Right ventricle myocardium inferior (tissue), 1 donor: Measurements from ENCODE around the gene NLGN2. TPM values are rescaled to one million over a fixed set of nuclear protein-coding genes. Genes with fewer than 3 reads are reported as not detected.

Experiments used
- total RNA-seq: library from RNA; stranded (reverse); fragmentation: NEBNext Ultra II Directional; extraction: Animal tissue kit (Norgen Biotek cat#: 25700); gene quantifications from one replicate; pipeline ENCODE4 v1.2.1, GENCODE V29; 2021
- donor health status: DM: no; HTN: yes; CAD: no; lungs with severe emphysema.

The NLGN2 gene
- total RNA-seq, 1 donor from 2014 or later = 7.0 TPM

Other genes starting within 250 kb of the NLGN2 start
- gene ASGR1, start 228.5 kb upstream of the NLGN2 start, total RNA-seq = 0.43 TPM
- 20.6 TPM for gene DLG4, start 188.0 kb upstream of the NLGN2 start, total RNA-seq
- gene ACADVL, start 187.9 kb upstream of the NLGN2 start, total RNA-seq = 2,192 TPM
- 20.0 TPM for gene DVL2, start 173.3 kb upstream of the NLGN2 start, total RNA-seq
- gene PHF23, start 168.4 kb upstream of the NLGN2 start, total RNA-seq = 23.3 TPM
- gene GABARAP, start 165.4 kb upstream of the NLGN2 start, total RNA-seq = 444 TPM
- 114 TPM for gene CTDNEP1, start 156.1 kb upstream of the NLGN2 start, total RNA-seq
- gene ELP5, start 155.6 kb upstream of the NLGN2 start, total RNA-seq = 72.7 TPM
- gene CLDN7, start 145.4 kb upstream of the NLGN2 start, total RNA-seq = 1.2 TPM
- gene SLC2A4, start 126.1 kb upstream of the NLGN2 start, total RNA-seq = 119 TPM
- gene YBX2, start 113.2 kb upstream of the NLGN2 start, total RNA-seq = 0.81 TPM
- 326 TPM for gene EIF5A, start 100.2 kb upstream of the NLGN2 start, total RNA-seq
- gene GPS2, start 92.5 kb upstream of the NLGN2 start, total RNA-seq = 70.3 TPM
- 30.8 TPM for gene NEURL4, start 78.5 kb upstream of the NLGN2 start, total RNA-seq
- 14.0 TPM for gene ACAP1, start 71.3 kb upstream of the NLGN2 start, total RNA-seq
- gene KCTD11, start 55.7 kb upstream of the NLGN2 start, total RNA-seq = 4.7 TPM
- gene TMEM95, start 52.7 kb upstream of the NLGN2 start, total RNA-seq = not detected
- gene TNK1, start 26.8 kb upstream of the NLGN2 start, total RNA-seq = 2.6 TPM
- 18.4 TPM for gene PLSCR3, start 13.3 kb upstream of the NLGN2 start, total RNA-seq
- gene TMEM256, start 3.7 kb upstream of the NLGN2 start, total RNA-seq = 64.0 TPM
- not detected for gene SPEM1, start 12.5 kb downstream of the NLGN2 start, total RNA-seq
- not detected for gene SPEM2, start 17.8 kb downstream of the NLGN2 start, total RNA-seq
- gene SPEM3, start 21.0 kb downstream of the NLGN2 start, total RNA-seq = not detected
- 2.7 TPM for gene TMEM102, start 27.6 kb downstream of the NLGN2 start, total RNA-seq
- gene FGF11, start 31.7 kb downstream of the NLGN2 start, total RNA-seq = 11.7 TPM
- 11.8 TPM for gene CHRNB1, start 37.2 kb downstream of the NLGN2 start, total RNA-seq
- gene ZBTB4, start 71.8 kb downstream of the NLGN2 start, total RNA-seq = 62.1 TPM
- not detected for gene SLC35G6, start 73.6 kb downstream of the NLGN2 start, total RNA-seq
- gene POLR2A, start 76.5 kb downstream of the NLGN2 start, total RNA-seq = 36.4 TPM
- 41.7 TPM for gene TNFSF12, start 141.2 kb downstream of the NLGN2 start, total RNA-seq
- 13.5 TPM for gene TNFSF13, start 150.9 kb downstream of the NLGN2 start, total RNA-seq
- 33.0 TPM for gene SENP3, start 154.1 kb downstream of the NLGN2 start, total RNA-seq
- 40.4 TPM for gene CD68, start 171.8 kb downstream of the NLGN2 start, total RNA-seq
- gene MPDU1, start 176.0 kb downstream of the NLGN2 start, total RNA-seq = 32.0 TPM
- gene SOX15, start 182.2 kb downstream of the NLGN2 start, total RNA-seq = 0.89 TPM
- gene FXR2, start 207.1 kb downstream of the NLGN2 start, total RNA-seq = 103 TPM
- 78.9 TPM for gene SAT2, start 220.0 kb downstream of the NLGN2 start, total RNA-seq
- 0.35 TPM for gene SHBG, start 222.3 kb downstream of the NLGN2 start, total RNA-seq
- 3.8 TPM for gene ATP1B2, start 243.1 kb downstream of the NLGN2 start, total RNA-seq